ENCODE measurements around the gene PERP. TPM values are rescaled to one million over a fixed set of nuclear protein-coding genes. Genes with fewer than 3 reads are reported as not detected.
A peak's percentile ranks its signal among the peaks of the same experiment; 100 is the strongest.

The PERP gene
- total and polyA plus RNA-seq, 2 of the 4 experiments (the other 2 are of a cell fraction): 7.7 to 21.4 TPM

- ChIA-PET POLR2A (ENCODE audit: unreplicated experiment) (no interaction called here), CTCF (no interaction called here)
- H3K18ac ChIP-seq (ENCODE audit: low read depth, low read length): no peak overlapping the region
- no CpG with 5 or more reads among the region's 4 CpGs for WGBS, 2 experiments (ENCODE audit: extremely low coverage in 2 of 2, insufficient read length in 1 of 2)
- H3K4me2 ChIP-seq (ENCODE audit: low read depth, low read length): no peak overlapping the region
- dilution Hi-C loops (cut with HindIII; ENCODE audit: low sequenced_read_pairs, unreplicated experiment) (no loop called here), intact Hi-C loops (cut with micrococcal nuclease) (no loop called here), in situ Hi-C loops (cut with MboI; ENCODE audit: low sequenced_read_pairs) (no loop called here)
- no peaks in the 10 kb centered on the region for H3K9me3 ChIP-seq (ENCODE audit: control insufficient read depth, insufficient read depth, low read length)
- no peak overlapping the region for H3K4me3 ChIP-seq (ENCODE audit: insufficient read depth, low read depth, low read length)
- H4K5ac ChIP-seq (ENCODE audit: low read depth, low read length): no peak overlapping the region
- H2BK120ac ChIP-seq (ENCODE audit: low read depth, low read length): no peak overlapping the region
- H3K14ac ChIP-seq (replicated peaks; ENCODE audit: low read depth, low read length): no peak overlapping the region
- H3K27ac ChIP-seq (ENCODE audit: insufficient read depth, low read length): no peak overlapping the region
- H3K9ac ChIP-seq (ENCODE audit: low read depth, low read length): no peak overlapping the region
- H3K36me3 ChIP-seq (ENCODE audit: control insufficient read depth, insufficient read depth, low read length): no peaks in the 10 kb centered on the region
- TF ChIP-seq ELK1 (IDR thresholded peaks at IDR 0.05; ENCODE audit: borderline replicate concordance, low read depth, low read length) (no peak), MXI1 (IDR thresholded peaks at IDR 0.05; ENCODE audit: borderline replicate concordance, low read depth, low read length) (no peak), RAD21 (IDR thresholded peaks at IDR 0.05; ENCODE audit: low read length) (no peak), NFE2L2 (IDR thresholded peaks at IDR 0.05; ENCODE audit: low read depth, low read length) (no peak), MAFK (IDR thresholded peaks at IDR 0.05; ENCODE audit: low read depth, low read length) (no peak), MAZ (IDR thresholded peaks at IDR 0.05; ENCODE audit: borderline replicate concordance, low read depth, low read length) (no peak), CTCF (conservative IDR thresholded peaks at IDR 0.05; ENCODE audit: low read depth, low read length) (no peak), SMC3 (IDR thresholded peaks at IDR 0.05; ENCODE audit: low read depth, low read length) (no peak), CEBPB (IDR thresholded peaks at IDR 0.05; ENCODE audit: low read depth, low read length) (no peak), CHD1 (IDR thresholded peaks at IDR 0.05; ENCODE audit: low read depth, low read length) (no peak), BHLHE40 (IDR thresholded peaks at IDR 0.05; ENCODE audit: low read depth, low read length) (no peak), RFX5 (IDR thresholded peaks at IDR 0.05; ENCODE audit: low read depth, low read length) (no peak), USF2 (IDR thresholded peaks at IDR 0.05; ENCODE audit: low read depth, low read length) (no peak), RCOR1 (IDR thresholded peaks at IDR 0.05; ENCODE audit: insufficient replicate concordance, low read length) (no peak), FOS (IDR thresholded peaks at IDR 0.05; ENCODE audit: low read depth, low read length) (no peak), POLR2A (IDR thresholded peaks at IDR 0.05; ENCODE audit: low read depth, low read length) (no peak)
- H2BK15ac ChIP-seq (ENCODE audit: low read depth, low read length): no peak overlapping the region
- no TSS peak for BruUV-seq (replicated peaks)
- no peaks in the 10 kb centered on the region for H3K79me1 ChIP-seq (ENCODE audit: low read depth in 1 of 2, low read length in 2 of 2)
- no peak overlapping the region for H2AK5ac ChIP-seq (ENCODE audit: low read depth, low read length)
- H4K91ac ChIP-seq (ENCODE audit: insufficient read depth, low read depth, low read length): no peak overlapping the region
- no peak overlapping the region for H3K23ac ChIP-seq (ENCODE audit: low read depth, low read length)
- no peak overlapping the region for H2BK20ac ChIP-seq (ENCODE audit: low read depth, low read length)
- H2AFZ ChIP-seq (replicated peaks; ENCODE audit: low read length, poor library complexity): no peak overlapping the region
- no peak overlapping the region for H3K56ac ChIP-seq (ENCODE audit: extremely low read depth, insufficient read depth, low read length)
- no peaks in the 10 kb centered on the region for H3K9me1 ChIP-seq (ENCODE audit: insufficient read depth, low read length)
- no peak overlapping the region for H4K8ac ChIP-seq (ENCODE audit: low read depth in 2 of 2, low read length in 2 of 2)
- H3K4me1 ChIP-seq (ENCODE audit: control insufficient read depth, insufficient read depth, low read length): no peaks in the 10 kb centered on the region
- no peaks in the 10 kb centered on the region for H3K27me3 ChIP-seq (ENCODE audit: control insufficient read depth, insufficient read depth, low read length)
- DNase-seq (peak; percentile 17), ATAC-seq (ENCODE audit: low read depth) (no peak)
- H2BK5ac ChIP-seq (ENCODE audit: low read depth, low read length, poor library complexity, severe bottlenecking): no peak overlapping the region
- H3K4ac ChIP-seq (ENCODE audit: low read depth, low read length): no peak overlapping the region
- H2AK9ac ChIP-seq (replicated peaks; ENCODE audit: low read depth, low read length, poor library complexity): no peak overlapping the region
- H4K20me1 ChIP-seq (ENCODE audit: insufficient read depth, low read length): no peaks in the 10 kb centered on the region
Observed at GRCh38 chr6:138044458-138044857, 62.8 kb downstream of the PERP start.
